Central memory CD4-positive, alpha-beta T cell (primary cell): ENCODE results near the gene TRDMT1.

Source experiments
- DNase-seq: peaks from one replicate; pipeline ENCODE4 v3.0.0; 2022

Gene TRDMT1

DNA sequence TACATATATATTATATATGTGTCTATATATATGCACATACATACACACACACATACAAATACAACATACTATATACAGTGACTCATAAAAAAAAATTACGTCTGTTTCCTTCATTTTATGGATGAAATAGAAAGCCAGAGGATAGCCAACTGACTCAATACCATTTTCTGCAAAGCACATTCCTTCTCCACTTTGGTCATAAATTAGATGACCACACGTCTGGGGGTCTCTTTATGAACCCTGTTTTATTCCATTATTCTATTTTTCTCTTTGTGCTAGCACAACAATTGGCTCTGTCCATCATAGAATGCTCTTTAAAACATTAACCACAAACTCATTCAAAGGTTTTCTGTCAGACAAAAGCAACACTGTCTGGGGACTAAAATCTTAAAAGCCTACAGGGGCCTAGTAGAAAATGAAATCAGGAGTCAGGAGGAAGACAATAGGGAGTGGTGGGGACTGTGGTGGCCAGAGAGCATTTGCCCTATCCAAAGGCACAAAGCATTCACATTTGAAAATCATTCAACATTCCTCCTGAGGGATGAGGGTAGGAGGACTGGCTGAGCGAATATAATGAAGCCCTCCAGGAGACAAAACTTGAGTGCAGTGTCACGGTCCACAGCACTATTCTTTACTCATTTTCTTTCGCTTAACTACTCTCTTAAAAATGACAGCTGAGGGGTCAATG, 76.1 kb downstream of the TRDMT1 start:
- no peak for DNase-seq

- DNase-seq, result no peak
These were observed 77.5 kb downstream of the TRDMT1 start for GRCh38 chr10:17123961-17124360.

DNA sequence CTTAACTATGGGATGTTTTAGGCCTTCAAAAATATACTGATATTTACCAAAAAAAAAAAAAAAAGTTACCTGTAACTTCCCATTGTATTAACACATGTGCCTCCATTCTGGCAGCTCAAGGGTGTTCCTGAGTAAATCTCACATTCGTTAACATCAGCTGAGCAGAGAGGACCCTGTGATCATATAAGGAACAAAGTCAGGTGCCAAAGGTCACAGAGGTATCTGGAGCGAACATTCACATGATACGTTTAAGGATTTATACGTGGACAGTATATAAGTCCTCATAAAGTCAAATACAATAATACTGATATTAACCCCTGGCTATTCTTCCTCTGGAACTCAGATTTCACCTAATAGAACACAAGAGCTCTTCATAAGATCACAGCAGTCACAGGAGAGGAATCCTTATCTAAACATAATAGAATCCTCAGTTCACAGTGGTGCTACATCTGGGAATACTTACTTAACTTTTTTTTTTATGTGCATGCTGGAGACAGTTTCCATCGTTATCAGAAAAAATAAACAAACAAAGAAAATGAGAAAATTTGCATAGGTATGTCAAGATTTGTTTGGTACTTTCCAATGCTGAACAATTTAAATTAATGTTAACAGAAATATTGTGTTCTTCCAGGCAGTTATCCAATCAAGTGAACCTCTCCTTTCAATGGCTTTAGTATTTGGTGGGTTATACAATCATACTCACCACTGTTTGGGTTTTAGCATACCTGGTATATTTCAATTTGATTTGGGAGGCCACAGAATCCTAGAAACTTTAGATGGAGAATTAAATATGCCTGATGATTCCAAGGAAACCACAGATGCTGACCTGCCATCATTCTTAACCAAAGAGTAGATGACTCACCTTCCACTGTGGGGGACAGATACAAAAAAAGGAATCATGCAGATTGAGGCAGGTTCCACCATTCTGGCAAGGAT, 78.5 kb downstream of the TRDMT1 start:
- no peak for DNase-seq

- no peak for DNase-seq
These were observed 79.4 kb downstream of the TRDMT1 start for GRCh38 chr10:17122052-17122451.

GRCh38 chr10:17120694-17121093, 80.8 kb downstream of the TRDMT1 start:
- DNase-seq, result no peak

- DNase-seq, result no peak
These were observed 81.6 kb downstream of the TRDMT1 start for GRCh38 chr10:17119845-17120244.

DNA sequence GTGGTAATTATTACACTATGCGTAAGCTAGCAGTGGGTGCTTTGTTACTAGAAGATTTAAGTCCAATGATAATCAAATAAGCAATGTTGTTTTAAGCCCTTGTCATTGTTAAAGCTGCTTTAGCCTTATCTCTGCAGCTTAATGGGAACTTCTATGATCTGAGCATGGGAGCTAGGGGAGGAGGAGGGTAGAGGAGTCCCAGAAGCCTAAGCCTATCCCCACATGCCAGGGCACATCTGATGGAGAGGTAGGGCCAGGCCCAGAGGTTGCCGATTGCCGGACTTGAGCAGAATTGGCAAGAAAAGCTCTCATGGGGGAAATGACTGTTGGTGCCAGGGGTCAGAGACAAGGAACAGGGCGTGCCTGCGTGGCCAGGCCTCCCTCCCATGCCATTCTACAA, 85.3 kb downstream of the TRDMT1 start:
- DNase-seq, result no peak

DNA sequence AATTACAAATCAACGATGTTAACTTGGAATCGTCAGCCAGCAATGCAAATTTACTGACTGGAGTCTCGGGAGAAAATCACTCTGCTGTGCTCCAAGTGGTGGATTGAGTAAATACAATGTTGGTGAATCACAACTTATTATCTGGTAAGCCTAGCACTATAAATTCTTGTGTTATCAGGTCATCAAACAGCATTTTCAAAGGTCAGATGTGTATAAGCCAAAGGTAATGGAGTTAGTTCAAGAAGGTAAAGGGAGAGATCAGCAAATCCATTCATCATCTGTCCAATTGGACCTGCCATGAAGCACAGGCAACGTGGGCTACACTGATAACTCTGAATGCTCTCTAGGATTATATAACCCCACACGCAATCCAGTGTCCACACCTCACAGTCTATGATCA, 85.8 kb downstream of the TRDMT1 start:
- DNase-seq, result no peak

- DNase-seq, result peak; percentile 9
These were observed 86.5 kb downstream of the TRDMT1 start for GRCh38 chr10:17114878-17115444.

GRCh38 chr10:17113889-17114540, 87.5 kb downstream of the TRDMT1 start:
- DNase-seq, result no peak

GRCh38 chr10:17113346-17113745, 88.1 kb downstream of the TRDMT1 start:
- DNase-seq, result no peak

DNA sequence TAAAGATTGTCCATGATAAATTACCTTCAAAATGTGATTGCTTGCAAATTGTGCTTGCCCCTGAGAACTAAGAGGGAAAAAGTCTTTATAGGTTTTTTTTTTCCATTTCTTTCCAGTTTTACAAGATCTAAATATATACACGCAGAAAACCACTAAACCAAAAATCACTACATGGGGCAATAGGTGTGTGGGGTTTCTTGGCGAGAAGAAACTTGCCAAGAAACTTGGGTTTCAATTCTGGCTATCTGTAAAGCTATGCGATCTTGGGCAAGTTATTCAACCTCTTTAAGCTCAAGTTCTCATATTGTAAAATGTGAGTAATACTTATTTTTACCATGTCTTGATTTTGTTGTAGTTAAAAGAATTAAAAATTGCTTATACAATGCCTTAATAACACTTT, 88.9 kb downstream of the TRDMT1 start:
- no peak for DNase-seq

GRCh38 chr10:17109475-17110207, 91.8 kb downstream of the TRDMT1 start:
- DNase-seq, result no peak

GRCh38 chr10:17109046-17109445, 92.4 kb downstream of the TRDMT1 start:
- no peak for DNase-seq

- no peak for DNase-seq
These were observed 94.5 kb downstream of the TRDMT1 start for GRCh38 chr10:17106991-17107390.

DNA sequence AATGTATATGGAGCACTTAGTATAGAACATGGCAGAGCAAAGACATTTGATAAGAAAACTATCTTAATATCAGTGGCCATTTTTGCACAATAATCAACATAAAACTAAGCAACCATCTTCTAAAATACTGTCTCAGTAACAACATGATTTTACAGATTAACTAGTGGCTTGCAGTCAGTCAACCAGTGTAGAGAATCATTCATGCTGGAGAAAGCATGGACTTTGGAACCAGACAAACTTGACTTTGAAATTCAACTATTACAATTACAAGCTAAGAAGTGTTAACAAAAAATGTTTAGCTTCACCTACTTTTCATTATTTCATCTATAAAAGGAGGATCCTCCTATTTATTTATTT, 99.6 kb downstream of the TRDMT1 start:
- DNase-seq, result no peak

GRCh38 chr10:17101257-17101909, 100.1 kb downstream of the TRDMT1 start:
- DNase-seq, result no peak

DNA sequence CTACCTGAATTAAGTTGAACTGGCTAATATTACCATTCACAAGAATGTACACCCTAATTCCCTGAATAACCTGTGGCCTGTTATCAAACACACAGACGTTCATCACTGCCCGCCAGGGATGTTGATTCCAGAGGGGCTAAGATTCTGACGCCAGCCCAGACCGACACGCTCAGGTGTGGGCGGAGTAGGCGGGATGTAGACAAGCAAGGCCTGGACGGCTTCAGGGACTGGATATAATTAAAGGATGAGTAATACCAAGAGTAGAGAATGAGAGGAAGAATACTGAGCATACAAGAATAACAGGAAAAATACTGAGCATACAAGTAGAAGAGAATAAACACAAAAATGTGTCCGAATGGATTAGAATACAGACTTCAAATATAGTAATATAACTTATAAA, 100.9 kb downstream of the TRDMT1 start:
- DNase-seq, result no peak

DNA sequence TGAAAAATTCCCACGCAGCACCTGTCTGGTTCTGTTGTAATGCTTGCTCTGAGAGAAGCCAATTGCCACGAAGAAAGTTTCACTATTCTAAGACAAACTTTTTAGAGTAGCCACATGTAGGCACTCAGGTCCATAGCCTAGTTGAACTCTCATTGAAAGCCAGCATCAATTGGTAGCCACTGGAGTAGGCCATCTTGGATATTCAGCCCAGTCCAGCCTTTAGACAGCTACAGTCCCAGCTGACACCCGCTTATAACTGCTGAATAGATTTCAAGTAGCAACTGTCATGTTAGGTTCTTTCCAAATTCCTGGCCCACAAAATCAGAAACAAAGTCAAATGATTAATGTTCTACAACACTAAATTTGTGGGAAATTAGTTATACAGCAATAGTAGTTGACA, 103.5 kb downstream of the TRDMT1 start:
- no peak for DNase-seq
